IPS DF 6.9 (cell line): Measurements from ENCODE around the gene PRPF31.
"Not testable (repeated sequence)": the region's sequence is repeated elsewhere in the genome, so short reads cannot be mapped to it uniquely, and the experiment has no call there.

Experiments
- DNase-seq: peaks from one replicate; pipeline ENCODE4 v3.0.0-alpha.2; 2013; ENCODE audit warnings: low read depth, low spot score
- H3K27ac ChIP-seq: one replicate; pipeline ENCODE4 v1.5.1; 2013; ENCODE audit warnings: low read length, control low read depth
- H3K27me3 ChIP-seq: 2 replicates; pipeline ENCODE4 v1.6.1; 2013; ENCODE audit warnings: mild to moderate bottlenecking, low read length; ENCODE audit not compliant: control insufficient read depth, insufficient read depth
- H3K36me3 ChIP-seq: 2 replicates; pipeline ENCODE4 v1.6.1; 2013; ENCODE audit warnings: low read length; ENCODE audit not compliant: control insufficient read depth, insufficient read depth
- H3K4me1 ChIP-seq: 2 replicates; pipeline ENCODE4 v1.6.1; 2013; ENCODE audit warnings: low read length; ENCODE audit not compliant: control insufficient read depth, insufficient read depth
- H3K4me3 ChIP-seq: 2 replicates; pipeline ENCODE4 v1.5.1; 2013; ENCODE audit warnings: mild to moderate bottlenecking, low read length
- H3K9me3 ChIP-seq: 2 replicates; pipeline ENCODE4 v1.6.1; 2013; ENCODE audit warnings: low read length, inconsistent platforms; ENCODE audit not compliant: control insufficient read depth, insufficient read depth
- WGBS: extraction: QIAGEN DNeasy Blood & Tissue Kit; methylation state at CpG from one replicate; pipeline ENCODE4 v1.1.7; 2013; ENCODE audit warnings: mixed read lengths, missing lambda C conversion rate; ENCODE audit not compliant: insufficient read length, insufficient coverage; 5-methylcytosine and 5-hydroxymethylcytosine counted together

The PRPF31 gene

DNA sequence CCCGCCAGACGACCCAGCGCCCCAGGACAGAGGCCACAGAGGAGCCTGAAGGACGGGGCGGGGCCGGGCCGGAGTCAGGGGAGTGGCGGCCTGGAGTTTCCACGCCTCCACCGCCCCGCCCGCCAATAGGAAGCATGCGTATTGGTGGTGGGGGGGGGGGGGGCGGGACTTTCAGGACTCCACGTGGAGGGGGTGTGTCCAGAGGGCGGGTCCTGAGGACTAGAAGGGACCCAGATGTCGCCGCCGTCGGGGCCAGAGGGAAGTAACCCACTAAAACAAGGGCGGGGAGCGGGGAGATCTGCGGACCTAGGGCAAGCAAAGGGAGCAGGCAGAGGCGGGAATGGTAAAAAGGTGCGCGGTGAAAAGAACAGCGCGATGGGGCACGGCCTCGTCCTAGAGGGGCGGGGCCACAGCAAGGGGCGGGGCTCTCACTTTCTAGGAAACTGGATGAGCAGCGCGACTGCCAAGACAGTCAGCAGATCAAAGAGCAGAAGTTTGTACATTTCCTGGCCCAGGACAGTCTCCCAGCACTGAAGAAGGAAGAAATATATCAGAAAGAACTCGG is 46.8 kb downstream of the PRPF31 start:
- no peak for DNase-seq
- no peaks in the 10 kb centered on the region for H3K36me3 ChIP-seq
- H3K27me3 ChIP-seq: no peaks in the 10 kb centered on the region
- no CpG with 5 or more reads among the region's 35 CpGs for WGBS
- H3K27ac ChIP-seq: no peak overlapping the region
- H3K4me1 ChIP-seq: peaks cover 4% of the 10 kb centered on the region; the same call in 1 of the 2 replicates
- no peaks in the 10 kb centered on the region for H3K9me3 ChIP-seq
- H3K4me3 ChIP-seq: peak overlapping the region; percentile 56; the same call in 1 of the 2 replicates

DNA sequence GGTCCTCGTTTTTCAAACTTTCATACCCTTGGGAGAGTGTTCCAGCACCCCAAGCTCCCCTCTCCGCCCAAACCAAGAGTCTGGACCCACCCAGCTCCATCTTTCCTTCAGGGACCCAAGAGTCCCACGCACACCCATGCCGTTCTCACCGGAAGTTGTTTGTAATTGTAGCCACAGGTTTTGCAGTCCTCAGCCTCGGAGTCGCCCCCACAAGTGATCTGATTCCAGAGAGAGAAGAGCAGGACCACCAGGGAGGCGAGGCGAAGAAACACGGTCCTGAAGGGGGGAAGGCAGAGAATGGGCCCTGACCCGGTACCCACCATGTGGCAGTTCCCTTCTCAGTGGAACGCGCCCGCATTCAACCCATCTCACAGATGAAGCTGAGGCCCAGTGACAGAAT is 47.3 kb downstream of the PRPF31 start:
- Histone ChIP-seq H3K4me1 (peaks cover 4% of the 10 kb centered on the region; the same call in 1 of the 2 replicates), H3K27me3 (no peaks in the 10 kb centered on the region), H3K9me3 (no peaks in the 10 kb centered on the region), H3K36me3 (no peaks in the 10 kb centered on the region), H3K27ac (no peak overlapping the region), H3K4me3 (no peak overlapping the region; the same call in 1 of the 2 replicates)
- WGBS: no CpG with 5 or more reads among the region's 14 CpGs
- no peak for DNase-seq

DNA sequence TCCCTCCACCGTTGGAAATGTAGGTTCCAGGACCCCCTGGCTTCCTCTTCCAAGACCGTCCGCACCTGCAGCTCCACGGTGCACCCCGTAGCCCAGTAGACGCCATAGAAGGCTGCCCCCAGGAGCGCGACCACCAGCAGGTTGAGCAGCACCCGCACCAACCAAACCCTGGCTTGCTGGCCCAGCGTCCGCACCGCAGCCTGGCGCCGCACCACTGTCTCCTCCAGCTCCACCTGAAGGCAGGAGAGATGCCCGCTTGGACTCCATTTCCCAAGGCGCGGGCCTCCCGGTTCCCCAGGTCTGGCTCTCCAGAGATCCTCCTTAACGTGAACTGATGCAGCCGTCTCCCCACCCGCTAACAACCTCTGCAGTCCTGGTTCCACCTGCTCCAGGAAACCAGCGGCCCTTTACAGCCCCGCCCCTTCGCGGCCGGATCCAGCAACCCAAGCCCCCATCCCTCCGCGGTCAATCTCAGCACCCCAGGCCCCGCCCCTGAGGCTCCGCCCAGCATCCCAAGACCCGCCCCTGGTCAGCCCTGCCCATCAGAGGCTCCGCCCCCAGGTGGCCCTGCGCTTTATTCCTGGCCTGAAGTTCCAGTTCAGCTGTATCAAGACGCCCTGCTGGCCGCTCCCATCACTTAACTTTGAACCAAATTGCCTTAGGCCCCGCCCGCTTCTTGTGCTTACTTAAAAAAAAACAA is 49.0 kb downstream of the PRPF31 start:
- WGBS: no CpG with 5 or more reads among the region's 37 CpGs
- Histone ChIP-seq H3K36me3 (no peaks in the 10 kb centered on the region), H3K4me3 (peak overlapping the region; percentile 23; the same call in 1 of the 2 replicates), H3K4me1 (peaks cover 8% of the 10 kb centered on the region; the same call in 1 of the 2 replicates), H3K27ac (no peak overlapping the region), H3K9me3 (no peaks in the 10 kb centered on the region), H3K27me3 (no peaks in the 10 kb centered on the region)
- DNase-seq: no peak

DNA sequence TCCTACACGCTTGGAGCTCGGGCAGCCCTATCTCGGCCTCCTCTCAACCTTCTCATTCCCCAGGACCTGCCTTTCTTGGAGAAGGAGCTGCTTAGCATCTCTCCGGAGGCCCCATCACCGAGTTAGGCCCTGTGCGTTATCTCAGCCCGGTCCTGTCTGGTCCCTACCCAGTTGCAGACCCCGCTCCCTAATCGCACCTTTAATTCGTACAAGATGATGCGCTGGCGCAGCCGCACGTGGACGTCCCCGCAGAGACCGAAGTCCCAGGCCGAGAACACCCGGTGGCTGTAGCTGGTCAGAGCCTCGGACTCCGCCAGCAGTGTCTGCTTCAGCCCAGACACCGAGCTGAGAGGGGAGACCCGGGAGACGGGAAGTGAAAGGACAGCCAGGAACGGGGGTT is 49.7 kb downstream of the PRPF31 start:
- Histone ChIP-seq H3K9me3 (no peaks in the 10 kb centered on the region), H3K4me3 (no peak overlapping the region), H3K36me3 (no peaks in the 10 kb centered on the region), H3K4me1 (peaks cover 8% of the 10 kb centered on the region; the same call in 1 of the 2 replicates), H3K27ac (no peak overlapping the region), H3K27me3 (no peaks in the 10 kb centered on the region)
- WGBS: no CpG with 5 or more reads among the region's 25 CpGs
- DNase-seq: no peak

DNA sequence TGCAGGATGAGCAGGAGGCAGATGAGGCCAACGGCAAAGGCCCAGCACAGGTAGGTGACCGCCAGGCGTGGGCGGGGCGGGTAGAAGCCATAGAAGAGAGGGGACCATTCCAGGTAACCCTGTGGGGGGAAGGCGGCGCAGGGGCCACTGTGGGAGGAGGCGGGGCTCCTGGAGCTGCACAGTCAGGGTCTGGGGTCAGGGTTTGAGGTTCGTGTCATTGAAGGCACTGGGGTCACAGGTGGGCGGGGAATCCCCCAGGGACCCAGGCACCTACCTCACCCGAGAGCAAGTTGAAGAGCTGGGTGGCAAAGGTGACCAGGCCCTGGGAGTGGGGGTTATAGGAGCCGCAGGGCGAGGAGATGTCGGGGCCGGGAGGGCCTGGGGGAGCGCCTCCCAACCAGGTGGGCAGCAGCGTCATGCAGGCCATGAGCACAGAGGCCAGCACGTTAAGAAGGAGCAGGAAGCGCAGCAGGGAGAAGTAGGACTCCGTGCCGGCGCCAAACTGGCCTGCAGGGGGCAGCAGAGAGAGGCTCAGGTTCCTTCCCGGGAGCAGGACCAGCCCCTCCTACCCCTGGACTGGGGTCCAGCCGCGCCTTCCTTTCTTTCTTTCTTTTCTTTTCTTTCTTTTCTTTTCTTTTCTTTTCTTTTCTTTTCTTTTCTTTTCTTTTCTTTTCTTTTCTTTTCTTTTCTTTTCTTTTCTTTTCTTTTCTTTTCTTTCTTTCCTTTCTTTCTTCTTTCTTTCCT is 52.8 kb downstream of the PRPF31 start:
- H3K27ac ChIP-seq: no peak overlapping the region
- no peaks in the 10 kb centered on the region for H3K27me3 ChIP-seq
- H3K4me1 ChIP-seq: peaks cover 10% of the 10 kb centered on the region; the same call in 1 of the 2 replicates
- H3K4me3 ChIP-seq: no peak overlapping the region
- no CpG with 5 or more reads among the region's 25 CpGs for WGBS
- H3K9me3 ChIP-seq: no peaks in the 10 kb centered on the region
- DNase-seq: no peak
- H3K36me3 ChIP-seq: no peaks in the 10 kb centered on the region

DNA sequence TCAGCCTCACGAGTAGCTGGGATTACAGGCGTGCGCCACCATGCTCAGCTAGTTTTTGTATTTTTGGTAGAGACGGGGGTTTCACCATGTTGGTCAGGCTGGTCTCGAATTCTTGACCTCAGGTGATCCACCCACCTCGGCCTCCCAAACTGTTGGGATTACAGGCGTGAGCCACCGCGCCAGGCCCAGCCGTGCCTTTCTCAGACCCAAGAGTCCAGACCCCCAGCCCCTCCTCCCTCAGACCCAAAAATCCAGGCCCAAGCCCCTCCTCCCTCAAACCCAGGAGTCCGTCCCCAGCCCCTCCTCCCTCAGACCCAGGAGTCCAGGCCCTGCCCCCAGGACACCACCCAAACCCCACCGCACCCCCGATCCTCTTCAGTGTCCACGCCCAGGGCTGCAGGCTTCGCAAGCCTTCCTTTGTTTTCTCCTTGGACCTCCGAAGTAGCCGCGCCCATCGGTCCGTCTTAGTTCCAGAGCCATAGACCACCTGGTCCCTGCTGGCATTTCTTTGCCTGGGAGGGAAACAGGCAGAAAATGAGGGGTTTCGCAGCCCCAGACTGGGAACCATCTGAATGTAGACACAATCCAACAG is 53.7 kb downstream of the PRPF31 start:
- Histone ChIP-seq H3K4me1 (peaks cover 12% of the 10 kb centered on the region; the same call in 1 of the 2 replicates), H3K9me3 (no peaks in the 10 kb centered on the region), H3K4me3 (no peak overlapping the region), H3K27me3 (no peaks in the 10 kb centered on the region), H3K27ac (no peak overlapping the region), H3K36me3 (no peaks in the 10 kb centered on the region; the same call in 1 of the 2 replicates)
- WGBS: no CpG with 5 or more reads among the region's 21 CpGs
- no peak for DNase-seq

DNA sequence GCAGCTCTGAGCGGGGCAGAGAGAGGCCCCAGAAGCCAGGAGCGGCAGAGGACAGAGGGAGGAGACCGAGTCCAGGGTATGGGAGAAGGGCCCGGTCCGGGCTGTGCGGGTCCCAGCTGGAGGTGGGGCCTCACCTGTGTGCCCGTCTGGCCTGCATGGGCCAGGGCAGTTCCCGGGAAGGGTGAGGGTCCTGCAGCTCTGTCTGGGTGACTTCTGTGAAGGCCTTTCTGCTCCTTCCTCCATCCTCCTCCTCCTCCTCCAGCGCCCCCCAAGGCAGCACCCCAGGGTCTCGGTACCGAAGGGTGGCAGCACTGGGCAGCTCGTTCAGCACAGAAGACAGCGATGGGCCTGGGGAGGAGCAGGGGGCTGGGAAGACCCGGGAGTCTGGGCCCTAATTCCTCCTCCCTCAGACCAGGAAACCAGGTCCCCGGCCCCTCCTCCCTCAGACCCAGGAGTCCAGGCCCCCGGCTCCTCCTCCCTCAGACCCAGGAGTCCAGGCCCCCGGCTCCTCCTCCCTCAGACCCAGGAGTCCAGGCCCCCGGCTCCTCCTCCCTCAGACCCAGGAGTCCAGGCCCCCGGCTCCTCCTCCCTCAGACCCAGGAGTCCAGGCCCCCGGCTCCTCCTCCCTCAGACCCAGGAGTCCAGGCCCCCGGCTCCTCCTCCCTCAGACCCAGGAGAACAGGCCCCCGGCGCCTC is 56.3 kb downstream of the PRPF31 start:
- H3K36me3 ChIP-seq, H3K27ac ChIP-seq, H3K9me3 ChIP-seq, H3K4me3 ChIP-seq, DNase-seq, H3K27me3 ChIP-seq: not testable (repeated sequence)
- peaks cover 11% of the 10 kb centered on the region; the same call in 1 of the 2 replicates for H3K4me1 ChIP-seq
- WGBS: no CpG with 5 or more reads among the region's 23 CpGs

DNA sequence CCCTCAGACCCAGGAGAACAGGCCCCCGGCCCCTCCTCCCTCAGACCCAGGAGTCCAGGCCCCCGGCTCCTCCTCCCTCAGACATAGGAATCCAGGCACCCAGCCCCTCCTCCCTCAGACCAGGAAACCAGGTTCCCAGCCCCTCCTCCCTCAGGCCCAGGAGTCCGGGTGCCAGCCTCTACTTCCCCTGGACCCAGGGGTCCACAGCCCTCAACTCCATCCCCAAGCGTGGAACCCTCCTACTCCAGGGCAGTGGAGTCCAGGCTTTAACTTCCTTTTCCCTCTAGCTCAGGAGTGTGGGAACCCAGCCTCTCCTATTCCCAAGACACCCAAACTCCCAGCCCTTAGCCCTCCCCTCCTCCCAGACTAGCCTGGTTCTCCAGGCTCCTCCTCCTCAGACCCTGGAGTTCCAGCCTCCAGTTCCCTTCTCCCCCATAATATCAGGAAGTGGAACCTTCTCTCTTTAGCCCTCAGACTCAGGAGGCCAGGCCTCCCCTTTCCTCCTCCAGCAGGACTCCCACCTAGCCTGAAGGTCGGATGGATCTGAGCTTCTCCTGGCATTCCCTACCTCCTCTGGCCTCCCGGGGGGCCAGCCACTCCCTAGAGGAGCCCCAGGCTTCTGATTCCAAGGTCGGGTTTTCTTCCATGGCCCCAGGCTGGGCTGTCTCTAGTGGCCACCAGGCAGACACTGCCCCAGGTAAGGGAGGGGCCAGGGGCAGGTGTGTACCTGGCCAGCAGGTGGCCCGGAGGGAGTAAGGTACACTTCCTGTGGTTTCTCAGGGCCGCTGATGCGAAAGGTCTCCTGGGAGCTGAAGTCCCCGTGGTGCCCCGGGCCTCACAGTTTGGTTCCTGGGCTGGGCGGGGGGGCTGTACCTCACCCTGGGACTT is 57.2 kb downstream of the PRPF31 start, which contains the start of gene TMC4:
Gene TMC4, minus strand, starts transcription at position 690 of the 888 bp plus-strand sequence. Its CDS starts 43 bp downstream, at position 647.
- no peak for DNase-seq
- no peaks in the 10 kb centered on the region; the same call in 1 of the 2 replicates for H3K36me3 ChIP-seq
- H3K9me3 ChIP-seq: no peaks in the 10 kb centered on the region
- peaks cover 11% of the 10 kb centered on the region; the same call in 1 of the 2 replicates for H3K4me1 ChIP-seq
- H3K4me3 ChIP-seq: peak within 1 kb of the TSS; percentile 21; the same call in 1 of the 2 replicates
- H3K27ac ChIP-seq: no peak within 1 kb of the TSS
- WGBS: no CpG with 5 or more reads among the region's 13 CpGs
- H3K27me3 ChIP-seq: no peaks in the 10 kb centered on the region

DNA sequence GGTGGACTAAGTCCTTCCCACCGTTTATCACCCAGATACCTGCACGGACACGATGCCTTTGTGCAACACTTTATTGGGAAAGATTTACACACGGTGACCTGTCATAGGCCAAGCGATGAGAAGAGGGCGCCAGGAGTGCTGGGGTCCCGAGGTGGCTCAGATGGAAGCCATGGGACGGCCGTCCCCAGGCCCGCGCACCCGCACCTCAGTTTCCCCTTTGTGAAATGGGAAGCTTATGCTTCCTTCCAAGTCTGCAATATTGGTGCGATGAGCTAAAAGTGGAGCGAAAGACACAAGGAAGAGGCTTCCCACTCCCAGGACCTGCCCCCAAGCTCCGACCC is 57.8 kb downstream of the PRPF31 start:
- Histone ChIP-seq H3K4me1 (peaks cover 6% of the 10 kb centered on the region; the same call in 1 of the 2 replicates), H3K4me3 (no peak overlapping the region), H3K27ac (no peak overlapping the region), H3K27me3 (no peaks in the 10 kb centered on the region), H3K9me3 (no peaks in the 10 kb centered on the region), H3K36me3 (no peaks in the 10 kb centered on the region; the same call in 1 of the 2 replicates)
- WGBS: no CpG with 5 or more reads among the region's 15 CpGs
- no peak for DNase-seq
